Mesendoderm (in vitro differentiated cells): ENCODE measurements around the gene EZR.

Experiments used
- DNase-seq: peaks from one replicate; pipeline ENCODE4 v3.0.0; 2013
- H2AK5ac ChIP-seq: 2 replicates; pipeline ENCODE4 v1.6.1; 2013; ENCODE audit warnings: low read length, inconsistent platforms
- H2BK120ac ChIP-seq: 2 replicates; pipeline ENCODE4 v1.6.1; 2013; ENCODE audit warnings: low read depth, mild to moderate bottlenecking, low read length, moderate library complexity, mixed read lengths
- H2BK15ac ChIP-seq: replicated peaks from 2 replicates; pipeline ENCODE4 v1.6.1; 2013; ENCODE audit warnings: low read depth, mild to moderate bottlenecking, moderate library complexity
- H2BK5ac ChIP-seq: 2 replicates; pipeline ENCODE4 v1.6.1; 2013; ENCODE audit warnings: low read length, inconsistent platforms
- H3K18ac ChIP-seq: 2 replicates; pipeline ENCODE4 v1.6.1; 2013; ENCODE audit warnings: mild to moderate bottlenecking, low read length, mixed read lengths
- H3K23ac ChIP-seq: one replicate; pipeline ENCODE4 v1.6.1; 2013; ENCODE audit warnings: low read length
- H3K27ac ChIP-seq: 2 replicates; pipeline ENCODE4 v1.5.1; 2013; ENCODE audit warnings: low read depth, mild to moderate bottlenecking, inconsistent platforms, low read length, moderate library complexity
- H3K27me3 ChIP-seq: 2 replicates; pipeline ENCODE4 v1.6.1; 2013; ENCODE audit warnings: low read length, control low read depth, mild to moderate bottlenecking, inconsistent platforms; ENCODE audit not compliant: insufficient read depth, poor library complexity
- H3K36me3 ChIP-seq: 2 replicates; pipeline ENCODE4 v1.6.1; 2013; ENCODE audit warnings: low read length, inconsistent platforms; ENCODE audit not compliant: control insufficient read depth, insufficient read depth
- H3K4ac ChIP-seq: one replicate; pipeline ENCODE4 v1.6.1; 2013; ENCODE audit warnings: low read depth, mild to moderate bottlenecking, low read length, moderate library complexity
- H3K4me1 ChIP-seq: 2 replicates; pipeline ENCODE4 v1.6.1; 2013; ENCODE audit warnings: low read depth, low read length, inconsistent platforms; ENCODE audit not compliant: control insufficient read depth
- H3K4me2 ChIP-seq: 2 replicates; pipeline ENCODE4 v1.6.1; 2013; ENCODE audit warnings: low read length
- H3K4me3 ChIP-seq: 2 replicates; pipeline ENCODE4 v1.5.1; 2013; ENCODE audit warnings: mild to moderate bottlenecking, low read length
- H3K56ac ChIP-seq: one replicate; pipeline ENCODE4 v1.6.1; 2013; ENCODE audit warnings: low read length
- H3K79me1 ChIP-seq: 2 replicates; pipeline ENCODE4 v1.6.1; 2013; ENCODE audit warnings: low read length, inconsistent platforms
- H3K79me2 ChIP-seq: 2 replicates; pipeline ENCODE4 v1.6.1; 2013; ENCODE audit warnings: mild to moderate bottlenecking, low read length; ENCODE audit not compliant: control insufficient read depth, insufficient read depth
- H3K9ac ChIP-seq: 2 replicates; pipeline ENCODE4 v1.6.1; 2013; ENCODE audit warnings: low read length, inconsistent platforms
- H4K5ac ChIP-seq: one replicate; pipeline ENCODE4 v1.6.1; 2013; ENCODE audit warnings: low read length
- H4K8ac ChIP-seq: one replicate; pipeline ENCODE4 v1.6.1; 2013; ENCODE audit warnings: low read depth, mild to moderate bottlenecking, control low read depth, low read length, moderate library complexity
- WGBS: extraction: QIAGEN DNeasy Blood & Tissue Kit; methylation state at CpG from one replicate; pipeline ENCODE4 v1.1.7; 2013; ENCODE audit warnings: low lambda C conversion rate, missing lambda C conversion rate; ENCODE audit not compliant: insufficient coverage; ENCODE audit errors: extremely low coverage; 5-methylcytosine and 5-hydroxymethylcytosine counted together

The EZR gene

DNA sequence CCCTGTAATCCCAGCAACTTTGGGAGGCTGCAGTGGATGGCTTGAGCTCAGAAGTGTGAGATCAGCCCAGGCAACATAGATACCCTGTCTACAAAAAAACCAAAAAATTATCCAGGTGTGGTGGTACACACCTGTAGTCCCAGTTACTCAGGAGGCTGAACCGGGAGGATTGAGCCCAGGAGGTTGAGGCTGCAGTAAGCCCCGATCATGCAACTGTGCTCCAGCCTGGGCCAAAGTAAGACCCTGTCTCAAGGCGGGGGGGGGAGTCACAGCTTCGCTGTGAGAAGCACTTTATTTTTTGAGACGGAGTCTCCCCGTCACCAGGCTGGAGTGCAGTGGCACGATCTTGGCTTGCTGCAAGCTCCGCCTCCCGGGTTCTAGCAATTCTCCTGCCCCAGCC lies 54.2 kb downstream of the EZR start:
- H3K56ac ChIP-seq: no peak overlapping the region

DNA sequence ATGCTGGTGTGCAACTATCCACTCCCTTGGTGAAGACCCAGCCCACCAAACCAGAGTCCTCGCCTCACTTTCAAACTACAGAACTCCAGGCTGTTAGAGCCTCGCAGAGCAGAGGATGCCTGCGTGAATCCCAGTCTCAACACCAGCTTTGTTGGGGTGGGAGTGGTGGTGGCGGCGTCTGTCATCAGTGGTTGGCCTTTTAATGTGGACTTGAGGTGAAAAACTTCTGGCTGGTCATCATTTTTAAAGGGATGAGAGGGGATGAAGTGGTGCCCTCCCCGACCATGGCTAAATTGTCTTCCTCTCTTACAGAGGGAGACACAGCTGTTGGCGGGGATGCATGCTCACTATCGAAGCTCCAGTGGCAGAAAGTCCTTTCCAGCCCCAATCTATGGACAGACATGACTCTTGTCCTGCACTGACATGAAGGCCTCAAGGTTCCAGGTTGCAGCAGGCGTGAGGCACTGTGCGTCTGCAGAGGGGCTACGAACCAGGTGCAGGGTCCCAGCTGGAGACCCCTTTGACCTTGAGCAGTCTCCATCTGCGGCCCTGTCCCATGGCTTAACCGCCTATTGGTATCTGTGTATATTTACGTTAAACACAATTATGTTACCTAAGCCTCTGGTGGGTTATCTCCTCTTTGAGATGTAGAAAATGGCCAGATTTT lies 54.9 kb downstream of the EZR start:
- Histone ChIP-seq H3K18ac (no peak overlapping the region), H2AK5ac (no peak overlapping the region), H3K36me3 (peaks cover 12% of the 10 kb centered on the region), H2BK15ac (no peak overlapping the region), H4K5ac (no peak overlapping the region), H2BK5ac (no peak overlapping the region), H2BK120ac (no peak overlapping the region), H3K27me3 (no peaks in the 10 kb centered on the region), H3K4me2 (no peak overlapping the region), H3K79me2 (no peaks in the 10 kb centered on the region), H3K27ac (no peak overlapping the region), H3K56ac (no peak overlapping the region), H3K4me1 (no peaks in the 10 kb centered on the region), H3K4me3 (no peak overlapping the region), H3K4ac (no peak overlapping the region), H3K79me1 (no peaks in the 10 kb centered on the region), H3K9ac (no peak overlapping the region), H3K23ac (no peak overlapping the region), H4K8ac (no peak overlapping the region)
- WGBS: no CpG with 5 or more reads among the region's 14 CpGs
- DNase-seq: no peak

More for the DNA sequence above, 54.2 kb downstream of the EZR start:
- Histone ChIP-seq H2BK120ac (no peak overlapping the region), H4K8ac (no peak overlapping the region), H3K4ac (no peak overlapping the region), H3K4me2 (no peak overlapping the region), H3K23ac (no peak overlapping the region), H2BK15ac (no peak overlapping the region), H3K18ac (no peak overlapping the region), H3K4me1 (no peaks in the 10 kb centered on the region), H3K79me1 (no peaks in the 10 kb centered on the region), H3K27me3 (no peaks in the 10 kb centered on the region), H2BK5ac (no peak overlapping the region), H3K27ac (no peak overlapping the region), H3K36me3 (peaks cover 16% of the 10 kb centered on the region), H2AK5ac (no peak overlapping the region), H3K9ac (no peak overlapping the region), H4K5ac (no peak overlapping the region), H3K79me2 (no peaks in the 10 kb centered on the region), H3K4me3 (no peak overlapping the region)
- WGBS: no CpG with 5 or more reads among the region's 9 CpGs
- DNase-seq: no peak

- Histone ChIP-seq H3K4me1 (peaks cover under 1% of the 10 kb centered on the region), H4K5ac (no peak overlapping the region), H3K79me1 (no peaks in the 10 kb centered on the region), H3K27ac (no peak overlapping the region), H3K4me2 (no peak overlapping the region), H3K23ac (no peak overlapping the region), H2AK5ac (no peak overlapping the region), H3K79me2 (no peaks in the 10 kb centered on the region), H3K18ac (no peak overlapping the region), H3K36me3 (peaks cover 8% of the 10 kb centered on the region), H2BK5ac (no peak overlapping the region), H3K4ac (no peak overlapping the region), H3K56ac (peak overlapping the region; percentile 39), H3K27me3 (no peaks in the 10 kb centered on the region), H3K9ac (no peak overlapping the region), H2BK120ac (no peak overlapping the region), H4K8ac (no peak overlapping the region), H2BK15ac (no peak overlapping the region), H3K4me3 (no peak overlapping the region)
- DNase-seq: no peak
- no CpG with 5 or more reads among the region's 11 CpGs for WGBS
Measured at GRCh38 chr6:158763434-158764182, 55.6 kb downstream of the EZR start.

DNA sequence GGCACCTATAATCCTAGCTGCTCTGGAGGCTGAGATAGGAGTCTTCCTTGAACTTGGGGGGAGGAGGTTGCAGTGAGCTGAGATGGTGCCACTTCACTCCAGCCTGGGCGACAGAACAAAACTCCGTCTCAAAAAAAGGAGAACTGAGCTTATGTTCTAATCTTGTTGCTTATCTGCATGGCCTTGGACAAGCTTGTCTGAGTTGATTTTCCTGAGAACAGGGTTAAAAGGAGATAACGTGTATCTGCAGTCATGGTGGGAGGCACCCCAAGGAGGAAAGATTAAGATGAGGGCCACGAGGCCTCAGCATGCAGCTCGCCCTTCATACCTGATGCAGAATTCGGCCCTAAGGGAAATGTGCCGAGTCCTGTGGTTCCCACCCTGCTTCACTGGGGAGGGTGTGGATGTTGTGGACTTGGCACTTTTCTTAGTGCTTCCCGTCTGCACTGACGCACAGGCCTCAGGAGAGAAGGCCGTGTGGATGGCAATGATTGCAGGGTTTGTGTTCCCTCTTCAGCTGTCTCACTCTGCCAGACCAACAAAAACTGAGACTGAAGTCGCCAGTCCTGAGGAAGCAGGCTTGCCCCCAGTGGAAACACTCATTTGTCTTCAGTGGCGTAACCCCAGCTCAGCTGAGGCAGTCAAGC lies 56.3 kb downstream of the EZR start:
- Histone ChIP-seq H3K79me2 (no peaks in the 10 kb centered on the region), H3K23ac (no peak overlapping the region), H3K4ac (no peak overlapping the region), H2BK120ac (no peak overlapping the region), H3K27me3 (no peaks in the 10 kb centered on the region), H2BK15ac (no peak overlapping the region), H3K79me1 (no peaks in the 10 kb centered on the region), H3K4me3 (no peak overlapping the region), H3K9ac (no peak overlapping the region), H3K36me3 (peaks cover 4% of the 10 kb centered on the region), H4K5ac (no peak overlapping the region), H3K18ac (no peak overlapping the region), H3K56ac (peak overlapping the region; percentile 39), H4K8ac (no peak overlapping the region), H3K27ac (no peak overlapping the region), H2AK5ac (no peak overlapping the region), H2BK5ac (no peak overlapping the region), H3K4me2 (no peak overlapping the region), H3K4me1 (peaks cover 2% of the 10 kb centered on the region)
- DNase-seq: peak; percentile 62
- WGBS: no CpG with 5 or more reads among the region's 12 CpGs

DNA sequence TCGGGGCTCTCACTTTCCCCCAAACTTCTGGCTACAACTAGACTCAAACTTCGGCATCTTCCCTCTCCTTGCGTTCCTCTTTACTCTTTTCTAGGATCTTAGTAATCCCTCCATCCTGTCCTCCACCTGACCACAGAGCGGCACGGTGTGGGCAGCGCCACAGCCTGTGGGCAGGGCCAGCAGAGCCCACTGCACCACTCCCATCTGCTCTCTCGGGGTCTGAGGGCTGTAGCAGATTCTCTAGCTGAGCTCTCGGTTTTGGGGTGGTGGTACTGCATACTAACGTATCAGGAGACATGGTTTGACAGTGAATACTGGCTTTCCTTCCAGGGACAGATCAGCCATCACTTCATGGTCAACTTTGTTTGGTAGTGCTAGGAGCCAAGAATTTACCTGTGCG lies 57.4 kb downstream of the EZR start:
- no peak for DNase-seq
- H3K4me2 ChIP-seq: no peak overlapping the region
- H3K36me3 ChIP-seq: no peaks in the 10 kb centered on the region
- H3K4me3 ChIP-seq: no peak overlapping the region
- H3K4ac ChIP-seq: no peak overlapping the region
- H3K27ac ChIP-seq: no peak overlapping the region
- no peak overlapping the region for H2BK15ac ChIP-seq
- no peak overlapping the region for H4K8ac ChIP-seq
- peaks cover 4% of the 10 kb centered on the region for H3K4me1 ChIP-seq
- WGBS: no CpG with 5 or more reads among the region's 10 CpGs
- H3K56ac ChIP-seq: no peak overlapping the region
- H2AK5ac ChIP-seq: no peak overlapping the region
- no peak overlapping the region for H4K5ac ChIP-seq
- no peaks in the 10 kb centered on the region for H3K79me2 ChIP-seq
- no peaks in the 10 kb centered on the region for H3K79me1 ChIP-seq
- no peak overlapping the region for H3K23ac ChIP-seq
- H3K27me3 ChIP-seq: no peaks in the 10 kb centered on the region
- no peak overlapping the region for H2BK120ac ChIP-seq
- no peak overlapping the region for H3K18ac ChIP-seq
- H3K9ac ChIP-seq: no peak overlapping the region
- H2BK5ac ChIP-seq: no peak overlapping the region
